Endodermal cell (in vitro differentiated cells): Measurements from ENCODE around the gene MTIF3. TPM values are rescaled to one million over a fixed set of nuclear protein-coding genes. Genes with fewer than 3 reads are reported as not detected.

Source experiments
- DNase-seq: peaks from one replicate; pipeline ENCODE4 v3.0.0-alpha.2; 2017
- H3K27ac ChIP-seq: 2 replicates; pipeline ENCODE4 v1.5.1; 2013; ENCODE audit warnings: mild to moderate bottlenecking, low read depth, low read length, moderate library complexity
- H3K27me3 ChIP-seq: 2 replicates; pipeline ENCODE4 v1.6.1; 2013; ENCODE audit warnings: mild to moderate bottlenecking, low read length, moderate library complexity; ENCODE audit not compliant: insufficient read depth, control insufficient read depth, poor library complexity, severe bottlenecking
- H3K36me3 ChIP-seq: 2 replicates; pipeline ENCODE4 v1.7.0; 2013; ENCODE audit warnings: mild to moderate bottlenecking, low read length, moderate library complexity; ENCODE audit not compliant: control insufficient read depth, insufficient read depth
- H3K4me1 ChIP-seq: one replicate; pipeline ENCODE4 v1.7.0; 2013; ENCODE audit warnings: low read length; ENCODE audit not compliant: control insufficient read depth, insufficient read depth
- H3K4me3 ChIP-seq: 2 replicates; pipeline ENCODE4 v1.5.1; 2013; ENCODE audit warnings: mild to moderate bottlenecking, low read length, moderate library complexity
- H3K9ac ChIP-seq: 2 replicates; pipeline ENCODE4 v1.6.1; 2013; ENCODE audit warnings: mild to moderate bottlenecking, low read length, moderate library complexity; ENCODE audit not compliant: poor library complexity, severe bottlenecking; ENCODE audit errors: extremely low read depth
- H3K9me3 ChIP-seq: 2 replicates; pipeline ENCODE4 v1.6.1; 2013; ENCODE audit warnings: mild to moderate bottlenecking, low read length, moderate library complexity; ENCODE audit not compliant: control insufficient read depth
- H3K27ac Mint-ChIP-seq: 2 replicates; pipeline ENCODE4 v1.8.0; 2020; ENCODE audit warnings: mixed read lengths
- H3K27me3 Mint-ChIP-seq: 2 replicates; pipeline ENCODE4 v1.8.0; 2021; ENCODE audit warnings: mild to moderate bottlenecking, mixed read lengths; ENCODE audit not compliant: insufficient read depth
- H3K36me3 Mint-ChIP-seq: 2 replicates; pipeline ENCODE4 v1.8.0; 2020; ENCODE audit warnings: low read depth, mixed read lengths
- H3K4me1 Mint-ChIP-seq: 2 replicates; pipeline ENCODE4 v1.8.0; 2020; ENCODE audit warnings: mixed read lengths
- H3K4me3 Mint-ChIP-seq: 2 replicates; pipeline ENCODE4 v1.8.0; 2020; ENCODE audit warnings: mild to moderate bottlenecking, moderate library complexity, mixed read lengths
- H3K9me3 Mint-ChIP-seq: 2 replicates; pipeline ENCODE4 v1.8.0; 2020; ENCODE audit warnings: mild to moderate bottlenecking, mixed read lengths
- WGBS, 2 experiments: methylation state at CpG; one replicate each; pipeline versions ENCODE4 v1.1.5 to v1.1.7; 2013; ENCODE audit warnings: missing lambda C conversion rate in 2 of 2, mixed read lengths in 1 of 2; ENCODE audit not compliant: insufficient coverage in 1 of 2, insufficient read length in 1 of 2; 5-methylcytosine and 5-hydroxymethylcytosine counted together
- long read RNA-seq, 4 experiments: library from polyadenylated mRNA in 2 of 4; library from RNA in 1 of 4; library from capped mRNA in 1 of 4; stranded (forward) in 3 of 4; unstranded in 1 of 4; transcript quantifications; one replicate each; pipeline ENCODE4 v2.0.0, GENCODE V29; 2020 to 2021; ENCODE audit warnings: inconsistent platforms in 1 of 4
- polyA plus RNA-seq, 2 experiments: library from polyadenylated mRNA; stranded (reverse); fragments of 50-300 nt; gene quantifications; one replicate each; pipeline ENCODE4 v1.2.3, GENCODE V29; 2013
- total RNA-seq, 2 donors: library from RNA; stranded (reverse); fragmentation: NEBNext Ultra II Directional in 1 of 2; extraction: Animal tissue kit (Norgen Biotek cat#: 25700) in 1 of 2; gene quantifications; 2 replicates in 1 of 2; 3 replicates in 1 of 2; pipeline ENCODE4 v1.2.1, GENCODE V29; 2021
- TF ChIP-seq, protein P1 (sequence below): fragments of 200-600 bp; sonication (generic); conservative IDR thresholded peaks from 2 replicates; pipeline ENCODE4 v1.5.0; 2021; ENCODE audit warnings: antibody characterized with exemption, mild to moderate bottlenecking

Gene MTIF3, protein sequence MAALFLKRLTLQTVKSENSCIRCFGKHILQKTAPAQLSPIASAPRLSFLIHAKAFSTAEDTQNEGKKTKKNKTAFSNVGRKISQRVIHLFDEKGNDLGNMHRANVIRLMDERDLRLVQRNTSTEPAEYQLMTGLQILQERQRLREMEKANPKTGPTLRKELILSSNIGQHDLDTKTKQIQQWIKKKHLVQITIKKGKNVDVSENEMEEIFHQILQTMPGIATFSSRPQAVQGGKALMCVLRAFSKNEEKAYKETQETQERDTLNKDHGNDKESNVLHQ
- 10 to 100 TPM; 35.0 to 46.8 TPM for total RNA-seq
- polyA plus RNA-seq (2013, experiment 1 of 2): 68.6 TPM
- polyA plus RNA-seq (2013, experiment 2 of 2): 70.6 TPM
- long read RNA-seq, experiment 1, transcript MTIF3-202 (5 exons, 1,005 nt): major isoform, 12 of 30 reads
- long read RNA-seq, experiment 1, partial matches to known transcripts: 8 of 30 reads
- long read RNA-seq, experiment 1, other reads (novel, unspliced or antisense): 9 of 30 reads
- long read RNA-seq, experiment 2, transcript MTIF3-202 (5 exons, 1,005 nt): major isoform, 25 of 46 reads
- long read RNA-seq, experiment 2, partial matches to known transcripts: 0 of 46 reads
- long read RNA-seq, experiment 2, other reads (novel, unspliced or antisense): 20 of 46 reads
- long read RNA-seq, experiment 3, transcript MTIF3-202 (5 exons, 1,005 nt): major isoform, 24 of 38 reads
- long read RNA-seq, experiment 3, partial matches to known transcripts: 5 of 38 reads
- long read RNA-seq, experiment 3, other reads (novel, unspliced or antisense): 9 of 38 reads
- long read RNA-seq, experiment 4, transcript MTIF3-202 (5 exons, 1,005 nt): major isoform, 115 of 191 reads
- long read RNA-seq, experiment 4, partial matches to known transcripts: 4 of 191 reads
- long read RNA-seq, experiment 4, other reads (novel, unspliced or antisense): 69 of 191 reads

DNA sequence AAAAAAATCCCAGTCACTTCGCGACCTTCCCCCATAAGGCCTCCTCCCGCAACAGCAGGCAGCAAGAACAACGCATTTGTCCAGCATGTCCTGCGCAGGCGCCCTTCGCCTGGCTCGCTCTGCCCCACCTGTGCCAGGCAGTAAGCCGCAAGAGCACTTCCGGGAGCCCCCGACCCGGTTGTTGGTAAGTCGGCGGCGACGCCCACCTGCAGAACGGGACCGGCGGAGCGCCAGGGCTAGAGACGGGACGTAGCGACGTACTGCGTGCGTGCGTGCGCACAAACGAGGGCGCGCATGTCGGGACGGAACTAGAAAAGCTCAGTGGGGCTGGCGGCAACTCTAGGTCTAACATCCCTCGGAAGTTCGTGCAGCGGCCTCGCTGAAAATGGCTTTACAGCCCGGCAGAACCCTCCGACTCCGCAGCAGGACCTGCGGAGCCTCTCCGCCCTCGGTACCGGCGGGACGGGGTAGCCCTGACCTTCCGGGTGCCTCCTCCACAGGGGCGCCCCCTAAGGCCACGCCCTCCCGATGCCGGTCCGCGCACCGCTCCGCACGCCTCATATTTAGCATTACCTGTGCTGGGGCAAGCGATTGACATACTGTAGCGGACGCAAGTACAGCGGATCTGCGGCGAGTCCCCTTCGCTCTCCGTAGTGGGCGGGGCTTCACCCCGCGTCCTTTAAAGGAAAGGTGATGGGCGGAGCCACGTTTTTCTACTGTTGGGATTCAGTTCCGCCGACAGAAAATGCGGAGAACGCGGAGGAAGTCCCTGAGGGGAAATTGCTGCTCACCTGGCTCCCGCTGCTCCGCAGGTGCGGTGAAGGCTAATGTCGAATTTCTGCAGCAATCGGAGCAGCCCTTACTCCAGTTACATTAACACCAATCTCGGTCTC is at the start of gene MTIF3:
MTIF3 (minus strand) TSS at position 629 of the 893 bp plus-strand sequence. CDS start 10,116 bp downstream, outside the sequence.
- peak; percentile 97 for DNase-seq
- Histone ChIP-seq H3K36me3 (no peaks in the 10 kb centered on the region), H3K9ac (peak within 1 kb of the TSS; percentile 74), H3K27ac (peak within 1 kb of the TSS; percentile 82), H3K4me3 (peak within 1 kb of the TSS; percentile 96), H3K27me3 (peaks cover 31% of the 10 kb centered on the region), H3K4me1 (no peaks in the 10 kb centered on the region), H3K9me3 (no peaks in the 10 kb centered on the region)
- Mint-ChIP-seq H3K4me3 (peak within 1 kb of the TSS; percentile 72), H3K27ac (peak within 1 kb of the TSS; percentile 92), H3K36me3 (no peaks in the 10 kb centered on the region), H3K9me3 (no peaks in the 10 kb centered on the region), H3K27me3 (peaks cover 15% of the 10 kb centered on the region), H3K4me1 (peaks cover 15% of the 10 kb centered on the region)
- TF ChIP-seq, protein P1, sequence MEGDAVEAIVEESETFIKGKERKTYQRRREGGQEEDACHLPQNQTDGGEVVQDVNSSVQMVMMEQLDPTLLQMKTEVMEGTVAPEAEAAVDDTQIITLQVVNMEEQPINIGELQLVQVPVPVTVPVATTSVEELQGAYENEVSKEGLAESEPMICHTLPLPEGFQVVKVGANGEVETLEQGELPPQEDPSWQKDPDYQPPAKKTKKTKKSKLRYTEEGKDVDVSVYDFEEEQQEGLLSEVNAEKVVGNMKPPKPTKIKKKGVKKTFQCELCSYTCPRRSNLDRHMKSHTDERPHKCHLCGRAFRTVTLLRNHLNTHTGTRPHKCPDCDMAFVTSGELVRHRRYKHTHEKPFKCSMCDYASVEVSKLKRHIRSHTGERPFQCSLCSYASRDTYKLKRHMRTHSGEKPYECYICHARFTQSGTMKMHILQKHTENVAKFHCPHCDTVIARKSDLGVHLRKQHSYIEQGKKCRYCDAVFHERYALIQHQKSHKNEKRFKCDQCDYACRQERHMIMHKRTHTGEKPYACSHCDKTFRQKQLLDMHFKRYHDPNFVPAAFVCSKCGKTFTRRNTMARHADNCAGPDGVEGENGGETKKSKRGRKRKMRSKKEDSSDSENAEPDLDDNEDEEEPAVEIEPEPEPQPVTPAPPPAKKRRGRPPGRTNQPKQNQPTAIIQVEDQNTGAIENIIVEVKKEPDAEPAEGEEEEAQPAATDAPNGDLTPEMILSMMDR: no peak
- WGBS, 2 experiments: 0% methylated on average over 39 to 81 of the region's 81 CpGs

DNA sequence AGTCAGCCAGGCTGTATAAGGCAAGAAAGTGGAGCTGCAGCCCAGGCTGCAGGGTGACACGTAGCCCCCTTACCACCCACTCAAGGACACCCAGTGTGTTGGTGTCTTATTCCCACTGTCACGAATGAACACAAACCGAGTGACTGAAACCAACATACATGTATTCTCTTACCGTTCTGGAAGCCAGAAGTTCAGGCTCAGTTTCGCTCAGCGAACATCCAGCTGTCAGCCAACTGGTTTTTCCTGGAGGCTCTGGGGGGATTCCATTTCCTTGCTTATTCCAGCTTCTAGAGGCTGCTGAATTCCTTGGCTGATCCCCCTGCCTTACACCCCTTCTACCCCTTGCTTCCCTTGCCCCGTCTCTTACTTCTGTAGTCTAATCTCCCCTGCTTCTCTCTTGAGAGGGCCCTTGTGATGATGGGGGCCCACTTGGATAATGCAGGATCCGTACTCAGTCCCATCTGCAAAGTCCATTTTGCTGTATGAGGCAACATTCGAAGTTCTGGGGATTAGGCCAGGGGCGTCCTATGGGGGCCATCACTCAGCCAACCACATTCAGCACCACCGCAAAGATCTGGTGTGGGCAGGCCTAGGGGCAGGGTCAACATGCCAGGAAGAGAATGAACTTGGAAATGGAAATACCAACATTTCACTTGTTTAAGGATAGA is 47.3 kb upstream of the MTIF3 start:
- DNase-seq: no peak

More for the DNA sequence above, 47.3 kb upstream of the MTIF3 start:
- H3K9ac ChIP-seq: no peak overlapping the region
- Mint-ChIP-seq H3K4me3 (no peak overlapping the region), H3K27me3 (no peaks in the 10 kb centered on the region), H3K4me1 (peaks cover 4% of the 10 kb centered on the region), H3K9me3 (no peaks in the 10 kb centered on the region), H3K36me3 (no peaks in the 10 kb centered on the region), H3K27ac (no peak overlapping the region)
- TF ChIP-seq, protein P1: no peak
- no peak overlapping the region for H3K27ac ChIP-seq
- H3K9me3 ChIP-seq: no peaks in the 10 kb centered on the region
- H3K4me1 ChIP-seq: no peaks in the 10 kb centered on the region
- no peak overlapping the region for H3K4me3 ChIP-seq
- 89 to 91% methylated on average over 7 to 11 of the region's 11 CpGs for WGBS, 2 experiments
- no peaks in the 10 kb centered on the region for H3K27me3 ChIP-seq
- no peaks in the 10 kb centered on the region for H3K36me3 ChIP-seq
